Neutrophil (primary cell): ENCODE data around the gene ITPKB.
A peak's percentile ranks its signal among the peaks of the same experiment; 100 is the strongest.

Source experiments
- H3K27ac ChIP-seq: fragments of 200-600 bp; sonication (generic); 2 replicates; pipeline ENCODE4 v1.5.1; 2016; ENCODE audit warnings: mild to moderate bottlenecking, moderate library complexity
- H3K27me3 ChIP-seq: fragments of 200-600 bp; sonication (generic); 2 replicates; pipeline ENCODE4 v1.6.0; 2016; ENCODE audit warnings: mild to moderate bottlenecking
- H3K36me3 ChIP-seq: fragments of 200-600 bp; sonication (generic); 2 replicates; pipeline ENCODE4 v1.5.1; 2017
- H3K4me1 ChIP-seq, 2 experiments: fragments of 200-600 bp in 1 of 2; sonication (generic) in 1 of 2; 1 replicate in 1 of 2; 2 replicates in 1 of 2; pipeline versions ENCODE4 v1.5.1 to v1.6.1; 2013 to 2016; ENCODE audit warnings: low read depth in 1 of 2, low read length in 1 of 2, mild to moderate bottlenecking in 1 of 2, moderate library complexity in 1 of 2; ENCODE audit not compliant: control insufficient read depth in 1 of 2, insufficient read depth in 1 of 2
- H3K4me3 ChIP-seq, 2 experiments: fragments of 200-600 bp in 1 of 2; sonication (generic) in 1 of 2; 1 replicate in 1 of 2; 2 replicates in 1 of 2; pipeline ENCODE4 v1.5.1; 2013 to 2016; ENCODE audit warnings: low read depth in 1 of 2, low read length in 1 of 2, mild to moderate bottlenecking in 1 of 2, moderate library complexity in 1 of 2
- H3K9me3 ChIP-seq: fragments of 200-600 bp; sonication (generic); 2 replicates; pipeline ENCODE4 v1.5.1; 2016
- CTCF ChIP-seq: fragments of 200-600 bp; sonication (generic); IDR thresholded peaks from 2 replicates; pipeline ENCODE4 v1.5.1; 2016; ENCODE audit warnings: antibody characterized with exemption

ITPKB gene

GRCh38 chr1:226719596-226720387 is 19.3 kb downstream of the ITPKB start:
- H3K4me1 ChIP-seq, result peaks cover 29 to 34% of the 10 kb centered on the region in 2 experiments
- H3K27me3 ChIP-seq, result no peaks in the 10 kb centered on the region
- no peak overlapping the region for H3K4me3 ChIP-seq
- H3K27ac ChIP-seq, result peak overlapping the region; percentile 14
- peaks cover 17% of the 10 kb centered on the region for H3K36me3 ChIP-seq
- no peaks in the 10 kb centered on the region for H3K9me3 ChIP-seq
- no peak for TF ChIP-seq CTCF

GRCh38 chr1:226717256-226717909 is 21.7 kb downstream of the ITPKB start:
- Histone ChIP-seq H3K27me3 (no peaks in the 10 kb centered on the region), H3K9me3 (no peaks in the 10 kb centered on the region), H3K4me3 (peak overlapping the region; percentile 9 to 58), H3K27ac (peak overlapping the region; percentile 91), H3K36me3 (peaks cover 5% of the 10 kb centered on the region), H3K4me1 (peaks cover 31 to 34% of the 10 kb centered on the region in 2 experiments)
- TF ChIP-seq CTCF, result peak; percentile 14

GRCh38 chr1:226716577-226716976 is 22.5 kb downstream of the ITPKB start:
- no peak for TF ChIP-seq CTCF
- H3K9me3 ChIP-seq, result no peaks in the 10 kb centered on the region
- H3K36me3 ChIP-seq, result no peaks in the 10 kb centered on the region
- peak overlapping the region; percentile 91 for H3K27ac ChIP-seq
- no peaks in the 10 kb centered on the region for H3K27me3 ChIP-seq
- H3K4me1 ChIP-seq, result peaks cover 40 to 42% of the 10 kb centered on the region in 2 experiments
- no peak overlapping the region for H3K4me3 ChIP-seq

GRCh38 chr1:226714148-226714547 is 24.9 kb downstream of the ITPKB start:
- Histone ChIP-seq H3K27ac (no peak overlapping the region), H3K27me3 (no peaks in the 10 kb centered on the region), H3K9me3 (no peaks in the 10 kb centered on the region), H3K36me3 (no peaks in the 10 kb centered on the region), H3K4me1 (peaks cover 49 to 56% of the 10 kb centered on the region in 2 experiments), H3K4me3 (no peak overlapping the region)
- no peak for TF ChIP-seq CTCF

GRCh38 chr1:226712742-226713419 is 26.2 kb downstream of the ITPKB start:
- H3K36me3 ChIP-seq, result peaks cover 6% of the 10 kb centered on the region
- TF ChIP-seq CTCF, result no peak
- H3K4me3 ChIP-seq, result no peak overlapping the region
- H3K4me1 ChIP-seq, result peaks cover 41 to 57% of the 10 kb centered on the region in 2 experiments
- no peaks in the 10 kb centered on the region for H3K27me3 ChIP-seq
- peak overlapping the region; percentile 61 for H3K27ac ChIP-seq
- H3K9me3 ChIP-seq, result no peaks in the 10 kb centered on the region
